A549 (cell line): Measurements from ENCODE around the gene P2RY8.

Experiments used
- BHLHE40 ChIP-seq: IDR thresholded peaks from 2 replicates; pipeline ENCODE4 v1.6.1; 2012; ENCODE audit warnings: low read depth, low read length, inconsistent platforms
- CEBPB ChIP-seq, 2 experiments: fragments of >200 bp in 1 of 2; sonication (Bioruptor Twin) in 1 of 2; formaldehyde crosslinking in 1 of 2; IDR thresholded peaks; 2 replicates each; pipeline ENCODE4 v1.6.1; 2012 to 2016
- KDM5A ChIP-seq: fragments of 200-600 bp; sonication (generic); IDR thresholded peaks from 2 replicates; pipeline ENCODE4 v1.6.1; 2016; ENCODE audit warnings: antibody characterized with exemption, mild to moderate bottlenecking
- POLR2A ChIP-seq: IDR thresholded peaks from 2 replicates; pipeline ENCODE4 v1.6.1; 2012; ENCODE audit warnings: mild to moderate bottlenecking, low read length
- RAD21 ChIP-seq, 2 experiments: fragments of >200 bp in 1 of 2; sonication (Bioruptor Twin) in 1 of 2; formaldehyde crosslinking in 1 of 2; IDR thresholded peaks in 1 of 2; conservative IDR thresholded peaks in 1 of 2; 2 replicates in 1 of 2; 3 replicates in 1 of 2; pipeline ENCODE4 v1.6.1; 2012 to 2018; ENCODE audit warnings: inconsistent platforms in 1 of 2
- TF ChIP-seq, protein P1 (sequence below): fragments of >200 bp; sonication (Bioruptor Twin); formaldehyde crosslinking; IDR thresholded peaks from 3 replicates; pipeline ENCODE4 v1.5.1; 2016
- TF ChIP-seq, protein P2 (sequence below): fragments of 200-600 bp; sonication (generic); IDR thresholded peaks from 2 replicates; pipeline ENCODE4 v1.6.1; 2016; ENCODE audit warnings: antibody characterized with exemption, mild to moderate bottlenecking, moderate library complexity
- TF ChIP-seq, protein P3 (sequence below): fragments of >200 bp; sonication (Bioruptor Twin); formaldehyde crosslinking; IDR thresholded peaks from 3 replicates; pipeline ENCODE4 v1.6.1; 2016

DNA sequence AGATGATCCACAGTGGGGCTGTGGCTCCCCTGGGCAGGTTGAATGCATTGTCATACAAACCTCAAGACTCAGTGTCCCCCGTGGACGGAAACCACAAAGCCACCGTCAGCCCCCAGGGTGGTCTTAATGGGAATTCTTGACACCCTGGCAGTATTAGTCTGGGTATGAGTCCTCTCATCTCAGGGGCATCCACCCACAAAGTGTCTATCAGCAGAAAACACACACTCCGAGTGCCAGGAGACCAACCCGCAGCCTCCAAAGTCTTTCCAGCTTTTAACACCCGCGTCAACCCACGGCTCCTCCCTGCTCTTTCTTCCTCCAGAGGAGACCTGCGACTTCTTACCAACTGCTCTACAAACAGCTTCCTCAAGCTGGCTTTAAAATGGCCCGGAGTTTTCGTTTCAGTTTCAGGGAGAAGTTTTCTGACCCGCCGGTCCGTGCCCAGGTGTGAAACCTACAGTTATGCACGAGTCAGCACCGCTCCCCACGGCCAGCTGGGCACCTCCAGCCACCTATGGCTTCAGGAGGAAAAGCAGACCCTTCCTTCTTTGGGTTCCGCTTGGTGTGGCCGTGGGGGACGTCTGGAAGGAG, 69.9 kb downstream of the P2RY8 start:
- no peak for TF ChIP-seq RAD21 (conservative IDR thresholded peaks at IDR 0.05 in 1 of 2, IDR thresholded peaks at IDR 0.05 in 1 of 2)
- TF ChIP-seq, protein P1, sequence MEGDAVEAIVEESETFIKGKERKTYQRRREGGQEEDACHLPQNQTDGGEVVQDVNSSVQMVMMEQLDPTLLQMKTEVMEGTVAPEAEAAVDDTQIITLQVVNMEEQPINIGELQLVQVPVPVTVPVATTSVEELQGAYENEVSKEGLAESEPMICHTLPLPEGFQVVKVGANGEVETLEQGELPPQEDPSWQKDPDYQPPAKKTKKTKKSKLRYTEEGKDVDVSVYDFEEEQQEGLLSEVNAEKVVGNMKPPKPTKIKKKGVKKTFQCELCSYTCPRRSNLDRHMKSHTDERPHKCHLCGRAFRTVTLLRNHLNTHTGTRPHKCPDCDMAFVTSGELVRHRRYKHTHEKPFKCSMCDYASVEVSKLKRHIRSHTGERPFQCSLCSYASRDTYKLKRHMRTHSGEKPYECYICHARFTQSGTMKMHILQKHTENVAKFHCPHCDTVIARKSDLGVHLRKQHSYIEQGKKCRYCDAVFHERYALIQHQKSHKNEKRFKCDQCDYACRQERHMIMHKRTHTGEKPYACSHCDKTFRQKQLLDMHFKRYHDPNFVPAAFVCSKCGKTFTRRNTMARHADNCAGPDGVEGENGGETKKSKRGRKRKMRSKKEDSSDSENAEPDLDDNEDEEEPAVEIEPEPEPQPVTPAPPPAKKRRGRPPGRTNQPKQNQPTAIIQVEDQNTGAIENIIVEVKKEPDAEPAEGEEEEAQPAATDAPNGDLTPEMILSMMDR: no peak
- no peak for TF ChIP-seq KDM5A
- TF ChIP-seq, protein P2, sequence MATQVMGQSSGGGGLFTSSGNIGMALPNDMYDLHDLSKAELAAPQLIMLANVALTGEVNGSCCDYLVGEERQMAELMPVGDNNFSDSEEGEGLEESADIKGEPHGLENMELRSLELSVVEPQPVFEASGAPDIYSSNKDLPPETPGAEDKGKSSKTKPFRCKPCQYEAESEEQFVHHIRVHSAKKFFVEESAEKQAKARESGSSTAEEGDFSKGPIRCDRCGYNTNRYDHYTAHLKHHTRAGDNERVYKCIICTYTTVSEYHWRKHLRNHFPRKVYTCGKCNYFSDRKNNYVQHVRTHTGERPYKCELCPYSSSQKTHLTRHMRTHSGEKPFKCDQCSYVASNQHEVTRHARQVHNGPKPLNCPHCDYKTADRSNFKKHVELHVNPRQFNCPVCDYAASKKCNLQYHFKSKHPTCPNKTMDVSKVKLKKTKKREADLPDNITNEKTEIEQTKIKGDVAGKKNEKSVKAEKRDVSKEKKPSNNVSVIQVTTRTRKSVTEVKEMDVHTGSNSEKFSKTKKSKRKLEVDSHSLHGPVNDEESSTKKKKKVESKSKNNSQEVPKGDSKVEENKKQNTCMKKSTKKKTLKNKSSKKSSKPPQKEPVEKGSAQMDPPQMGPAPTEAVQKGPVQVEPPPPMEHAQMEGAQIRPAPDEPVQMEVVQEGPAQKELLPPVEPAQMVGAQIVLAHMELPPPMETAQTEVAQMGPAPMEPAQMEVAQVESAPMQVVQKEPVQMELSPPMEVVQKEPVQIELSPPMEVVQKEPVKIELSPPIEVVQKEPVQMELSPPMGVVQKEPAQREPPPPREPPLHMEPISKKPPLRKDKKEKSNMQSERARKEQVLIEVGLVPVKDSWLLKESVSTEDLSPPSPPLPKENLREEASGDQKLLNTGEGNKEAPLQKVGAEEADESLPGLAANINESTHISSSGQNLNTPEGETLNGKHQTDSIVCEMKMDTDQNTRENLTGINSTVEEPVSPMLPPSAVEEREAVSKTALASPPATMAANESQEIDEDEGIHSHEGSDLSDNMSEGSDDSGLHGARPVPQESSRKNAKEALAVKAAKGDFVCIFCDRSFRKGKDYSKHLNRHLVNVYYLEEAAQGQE: no peak
- TF ChIP-seq, protein P3, sequence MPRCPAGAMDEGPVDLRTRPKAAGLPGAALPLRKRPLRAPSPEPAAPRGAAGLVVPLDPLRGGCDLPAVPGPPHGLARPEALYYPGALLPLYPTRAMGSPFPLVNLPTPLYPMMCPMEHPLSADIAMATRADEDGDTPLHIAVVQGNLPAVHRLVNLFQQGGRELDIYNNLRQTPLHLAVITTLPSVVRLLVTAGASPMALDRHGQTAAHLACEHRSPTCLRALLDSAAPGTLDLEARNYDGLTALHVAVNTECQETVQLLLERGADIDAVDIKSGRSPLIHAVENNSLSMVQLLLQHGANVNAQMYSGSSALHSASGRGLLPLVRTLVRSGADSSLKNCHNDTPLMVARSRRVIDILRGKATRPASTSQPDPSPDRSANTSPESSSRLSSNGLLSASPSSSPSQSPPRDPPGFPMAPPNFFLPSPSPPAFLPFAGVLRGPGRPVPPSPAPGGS: no peak
- no peak for TF ChIP-seq POLR2A
- no peak for TF ChIP-seq CEBPB (IDR thresholded peaks at IDR 0.05)
- no peak for TF ChIP-seq BHLHE40
